Measurements from ENCODE around the gene KIF1A. TPM values are rescaled to one million over a fixed set of nuclear protein-coding genes. Genes with fewer than 3 reads are reported as not detected.

Gene KIF1A
- polyA plus RNA-seq, 1 donor (not counting 4 experiments of a cell fraction or from before 2014, with no cell fraction given): not detected

DNA sequence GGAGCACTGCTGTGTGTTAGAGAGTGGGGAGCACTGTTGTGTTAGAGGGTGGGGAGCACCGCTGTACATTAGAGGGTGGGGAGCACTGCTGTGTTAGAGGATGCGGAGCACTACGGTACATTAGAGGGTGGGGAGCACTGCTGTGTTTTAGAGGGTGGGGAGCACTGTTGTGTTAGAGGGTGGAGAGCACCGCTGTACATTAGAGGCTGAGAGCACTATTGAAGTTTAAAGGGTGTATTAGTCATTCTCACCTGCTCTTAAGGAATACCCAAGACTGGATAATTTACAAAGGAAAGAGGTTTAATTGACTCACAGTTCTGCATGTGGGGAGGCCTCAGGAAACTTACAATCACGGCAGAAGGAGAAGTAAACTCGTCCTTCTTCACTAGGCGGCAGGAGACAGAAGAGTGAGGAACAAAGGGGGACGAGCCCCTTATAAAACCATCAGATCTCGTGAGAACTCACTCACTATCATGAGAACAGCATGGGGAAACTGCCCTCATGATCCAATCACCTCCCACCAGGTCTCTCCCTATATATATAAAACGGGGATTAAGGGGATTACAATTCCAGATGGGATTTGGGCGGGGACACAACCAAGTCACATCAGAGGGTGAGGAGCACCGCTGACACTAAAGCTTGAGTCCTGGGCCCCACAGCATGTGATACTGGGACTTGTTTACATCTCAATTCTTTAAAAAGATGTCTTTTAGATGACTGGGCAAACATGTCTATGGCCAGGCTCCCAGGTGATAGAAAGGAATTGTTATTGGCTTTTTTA, 29.1 kb upstream of the KIF1A start:
- H3K36me3 ChIP-seq (ENCODE audit: control insufficient read depth in 2 of 2, extremely low read depth in 1 of 2, insufficient read depth in 2 of 2, low read length in 2 of 2): no peaks in the 10 kb centered on the region
- no peak overlapping the region for H3K27ac ChIP-seq (ENCODE audit: control insufficient read depth, insufficient read depth, low read length)
- no peak for DNase-seq (ENCODE audit: low read depth, low spot score)
- dilution Hi-C loops (cut with MboI; ENCODE audit: extremely low pct_ligation_motif_present, low sequenced_read_pairs): loop anchor here (5.0 kb wide), 1 partner anchor 43 kb away; no protein-coding TSS in a partner anchor
- TF ChIP-seq, protein P1, sequence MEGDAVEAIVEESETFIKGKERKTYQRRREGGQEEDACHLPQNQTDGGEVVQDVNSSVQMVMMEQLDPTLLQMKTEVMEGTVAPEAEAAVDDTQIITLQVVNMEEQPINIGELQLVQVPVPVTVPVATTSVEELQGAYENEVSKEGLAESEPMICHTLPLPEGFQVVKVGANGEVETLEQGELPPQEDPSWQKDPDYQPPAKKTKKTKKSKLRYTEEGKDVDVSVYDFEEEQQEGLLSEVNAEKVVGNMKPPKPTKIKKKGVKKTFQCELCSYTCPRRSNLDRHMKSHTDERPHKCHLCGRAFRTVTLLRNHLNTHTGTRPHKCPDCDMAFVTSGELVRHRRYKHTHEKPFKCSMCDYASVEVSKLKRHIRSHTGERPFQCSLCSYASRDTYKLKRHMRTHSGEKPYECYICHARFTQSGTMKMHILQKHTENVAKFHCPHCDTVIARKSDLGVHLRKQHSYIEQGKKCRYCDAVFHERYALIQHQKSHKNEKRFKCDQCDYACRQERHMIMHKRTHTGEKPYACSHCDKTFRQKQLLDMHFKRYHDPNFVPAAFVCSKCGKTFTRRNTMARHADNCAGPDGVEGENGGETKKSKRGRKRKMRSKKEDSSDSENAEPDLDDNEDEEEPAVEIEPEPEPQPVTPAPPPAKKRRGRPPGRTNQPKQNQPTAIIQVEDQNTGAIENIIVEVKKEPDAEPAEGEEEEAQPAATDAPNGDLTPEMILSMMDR (optimal IDR thresholded peaks at IDR 0.05 in 1 of 3, IDR thresholded peaks at IDR 0.05 in 1 of 3, conservative IDR thresholded peaks at IDR 0.05 in 1 of 3; ENCODE audit: extremely low read depth in 1 of 3, insufficient read depth in 2 of 3, low read length in 3 of 3): no peak
- no peak for TF ChIP-seq EZH2 (IDR thresholded peaks at IDR 0.05; ENCODE audit: low read length)
- H3K9me3 ChIP-seq (ENCODE audit: control insufficient read depth, low read depth, low read length): no peaks in the 10 kb centered on the region
- H3K4me1 ChIP-seq (ENCODE audit: control insufficient read depth, extremely low read depth, insufficient read depth, low read length): no peaks in the 10 kb centered on the region
- peaks cover 6% of the 10 kb centered on the region for H3K27me3 ChIP-seq (ENCODE audit: control insufficient read depth, extremely low read depth, insufficient read depth, low read length)
- H3K9me1 ChIP-seq (ENCODE audit: control insufficient read depth, extremely low read depth, insufficient read depth, low read length): no peaks in the 10 kb centered on the region
- H3K4me2 ChIP-seq (ENCODE audit: control insufficient read depth, extremely low read depth, insufficient read depth, low read depth, low read length): no peak overlapping the region
- no peak overlapping the region for H3K9ac ChIP-seq (ENCODE audit: control insufficient read depth, extremely low read depth, insufficient read depth, low read length)
- H3K4me3 ChIP-seq (ENCODE audit: control insufficient read depth in 2 of 3, extremely low read depth in 1 of 3, insufficient read depth in 2 of 3, low read depth in 1 of 3, low read length in 3 of 3): no peak overlapping the region
- no peaks in the 10 kb centered on the region for H4K20me1 ChIP-seq (ENCODE audit: control insufficient read depth, extremely low read depth, insufficient read depth, low read length)
- H3K79me2 ChIP-seq (ENCODE audit: control insufficient read depth, insufficient read depth, low read length): no peaks in the 10 kb centered on the region
- no peak for FAIRE-seq
- no peak overlapping the region for H2AFZ ChIP-seq (ENCODE audit: control insufficient read depth, low read length)

DNA sequence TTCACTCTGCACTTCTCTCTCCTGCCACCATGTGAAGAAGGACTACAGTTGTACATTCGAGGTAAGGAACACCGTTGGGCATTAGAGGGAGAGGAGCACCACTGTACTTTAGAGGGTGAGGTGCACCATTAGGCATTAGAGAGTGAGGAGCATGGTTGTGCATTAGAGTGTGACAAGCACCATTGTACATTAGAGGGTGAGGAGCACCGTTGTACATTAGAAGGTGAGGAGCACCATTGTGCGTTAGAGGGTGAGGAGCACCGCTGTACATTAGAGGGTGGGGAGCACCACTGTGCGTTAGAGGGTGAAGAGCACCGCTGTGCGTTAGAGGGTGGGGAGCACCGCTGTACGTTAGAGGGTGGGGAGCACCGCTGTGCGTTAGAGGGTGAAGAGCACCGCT, 27.8 kb upstream of the KIF1A start:
- TF ChIP-seq EZH2 (IDR thresholded peaks at IDR 0.05; ENCODE audit: low read length): no peak
- TF ChIP-seq, protein P1 (optimal IDR thresholded peaks at IDR 0.05 in 1 of 3, IDR thresholded peaks at IDR 0.05 in 1 of 3, conservative IDR thresholded peaks at IDR 0.05 in 1 of 3; ENCODE audit: extremely low read depth in 1 of 3, insufficient read depth in 2 of 3, low read length in 3 of 3): no peak
- dilution Hi-C loops (cut with MboI; ENCODE audit: extremely low pct_ligation_motif_present, low sequenced_read_pairs): loop anchor here (5.0 kb wide), 1 partner anchor 44 kb away; no protein-coding TSS in a partner anchor
- H3K4me2 ChIP-seq (ENCODE audit: control insufficient read depth, extremely low read depth, insufficient read depth, low read depth, low read length): no peak overlapping the region
- H3K9me3 ChIP-seq (ENCODE audit: control insufficient read depth, low read depth, low read length): no peaks in the 10 kb centered on the region
- FAIRE-seq: no peak
- no peak overlapping the region for H2AFZ ChIP-seq (ENCODE audit: control insufficient read depth, low read length)
- no peak overlapping the region for H3K27ac ChIP-seq (ENCODE audit: control insufficient read depth, insufficient read depth, low read length)
- no peak overlapping the region for H3K4me3 ChIP-seq (ENCODE audit: control insufficient read depth in 2 of 3, extremely low read depth in 1 of 3, insufficient read depth in 2 of 3, low read depth in 1 of 3, low read length in 3 of 3)
- no peaks in the 10 kb centered on the region for H3K4me1 ChIP-seq (ENCODE audit: control insufficient read depth, extremely low read depth, insufficient read depth, low read length)
- peaks cover 1% of the 10 kb centered on the region for H3K27me3 ChIP-seq (ENCODE audit: control insufficient read depth, extremely low read depth, insufficient read depth, low read length)
- H3K9ac ChIP-seq (ENCODE audit: control insufficient read depth, extremely low read depth, insufficient read depth, low read length): no peak overlapping the region
- H4K20me1 ChIP-seq (ENCODE audit: control insufficient read depth, extremely low read depth, insufficient read depth, low read length): no peaks in the 10 kb centered on the region
- H3K36me3 ChIP-seq (ENCODE audit: control insufficient read depth in 2 of 2, extremely low read depth in 1 of 2, insufficient read depth in 2 of 2, low read length in 2 of 2): no peaks in the 10 kb centered on the region
- no peak for DNase-seq (ENCODE audit: low read depth, low spot score)
- H3K9me1 ChIP-seq (ENCODE audit: control insufficient read depth, extremely low read depth, insufficient read depth, low read length): no peaks in the 10 kb centered on the region
- H3K79me2 ChIP-seq (ENCODE audit: control insufficient read depth, insufficient read depth, low read length): no peaks in the 10 kb centered on the region
